ENCODE results near the gene LRBA. TPM values are rescaled to one million over a fixed set of nuclear protein-coding genes. Genes with fewer than 3 reads are reported as not detected.

The LRBA gene
- total and polyA plus RNA-seq, 9 of the 15 experiments (the other 6 are each of a cell fraction or from before 2014, with no cell fraction given), result 24.2 to 88.7 (median 59.7) TPM

GRCh38 chr4:150904671-150905070 lies 110.4 kb downstream of the LRBA start (continued):
- TF ChIP-seq, protein P1, sequence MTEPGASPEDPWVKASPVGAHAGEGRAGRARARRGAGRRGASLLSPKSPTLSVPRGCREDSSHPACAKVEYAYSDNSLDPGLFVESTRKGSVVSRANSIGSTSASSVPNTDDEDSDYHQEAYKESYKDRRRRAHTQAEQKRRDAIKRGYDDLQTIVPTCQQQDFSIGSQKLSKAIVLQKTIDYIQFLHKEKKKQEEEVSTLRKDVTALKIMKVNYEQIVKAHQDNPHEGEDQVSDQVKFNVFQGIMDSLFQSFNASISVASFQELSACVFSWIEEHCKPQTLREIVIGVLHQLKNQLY (CRISPR knock-in tag; conservative IDR thresholded peaks at IDR 0.05), result no peak

GRCh38 chr4:150903603-150904002 lies 111.5 kb downstream of the LRBA start:
- no peak overlapping the region for H2AFZ ChIP-seq (ENCODE audit: low read depth, low read length)
- CTCF ChIA-PET (ENCODE audit: low intra/inter-chr PET ratio), result no interaction called here
- TF ChIP-seq, protein P2, sequence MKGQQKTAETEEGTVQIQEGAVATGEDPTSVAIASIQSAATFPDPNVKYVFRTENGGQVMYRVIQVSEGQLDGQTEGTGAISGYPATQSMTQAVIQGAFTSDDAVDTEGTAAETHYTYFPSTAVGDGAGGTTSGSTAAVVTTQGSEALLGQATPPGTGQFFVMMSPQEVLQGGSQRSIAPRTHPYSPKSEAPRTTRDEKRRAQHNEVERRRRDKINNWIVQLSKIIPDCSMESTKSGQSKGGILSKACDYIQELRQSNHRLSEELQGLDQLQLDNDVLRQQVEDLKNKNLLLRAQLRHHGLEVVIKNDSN (CRISPR knock-in tag; IDR thresholded peaks at IDR 0.05), result no peak
- no peak for TF ChIP-seq NFRKB (IDR thresholded peaks at IDR 0.05; ENCODE audit: low read depth)
- TF ChIP-seq REST (IDR thresholded peaks at IDR 0.05; ENCODE audit: borderline replicate concordance), result no peak
- no peak for TF ChIP-seq REST (CRISPR knock-in tag; IDR thresholded peaks at IDR 0.05; ENCODE audit: low read depth)
- TF ChIP-seq ZNF431 (CRISPR knock-in tag; IDR thresholded peaks at IDR 0.05), result no peak
- TF ChIP-seq ZNF217 (CRISPR knock-in tag; IDR thresholded peaks at IDR 0.05), result no peak
- TF ChIP-seq MXI1 (IDR thresholded peaks at IDR 0.05; ENCODE audit: low read depth, low read length), result no peak
- TF ChIP-seq PHF21A (IDR thresholded peaks at IDR 0.05; ENCODE audit: borderline replicate concordance, low read depth), result no peak
- no peak for TF ChIP-seq ZNF146 (CRISPR knock-in tag; IDR thresholded peaks at IDR 0.05; ENCODE audit: unreplicated experiment)
- TF ChIP-seq ZNF551 (CRISPR knock-in tag; IDR thresholded peaks at IDR 0.05), result no peak
- no peak for TF ChIP-seq SOX6 (IDR thresholded peaks at IDR 0.05)
- no peak for TF ChIP-seq HIVEP1 (CRISPR knock-in tag; IDR thresholded peaks at IDR 0.05)
- TF ChIP-seq HNRNPUL1 (IDR thresholded peaks at IDR 0.05; ENCODE audit: low read length), result no peak

More at GRCh38 chr4:150903603-150904002, 111.5 kb downstream of the LRBA start:
- Histone ChIP-seq H3K27ac (ENCODE audit: extremely low read depth, low read depth, low read length) (no peak overlapping the region), H3K4me3 (no peak overlapping the region), H4K20me1 (replicated peaks; ENCODE audit: control insufficient read depth, insufficient read depth, low read length) (no peaks in the 10 kb centered on the region), H3K27me3 (ENCODE audit: control insufficient read depth in 2 of 2, insufficient read depth in 2 of 2, low read length in 2 of 2) (no peaks in the 10 kb centered on the region), H3K79me2 (ENCODE audit: control insufficient read depth, insufficient read depth, low read length) (no peaks in the 10 kb centered on the region), H3K9me1 (ENCODE audit: control insufficient read depth, insufficient read depth, low read length) (no peaks in the 10 kb centered on the region), H3K36me3 (ENCODE audit: control insufficient read depth, insufficient read depth, low read length) (peaks cover 76% of the 10 kb centered on the region), H3K9me3 (replicated peaks; ENCODE audit: control insufficient read depth, insufficient read depth, low read depth, low read length) (no peaks in the 10 kb centered on the region), H3K4me2 (ENCODE audit: insufficient read depth, low read length) (no peak overlapping the region), H3K9ac (ENCODE audit: insufficient read depth in 1 of 2, low read depth in 2 of 2, low read length in 2 of 2) (no peak overlapping the region), H3K4me1 (replicated peaks in 1 of 2; ENCODE audit: control insufficient read depth in 2 of 2, insufficient read depth in 2 of 2, low read length in 2 of 2) (peaks cover 0 to 4% of the 10 kb centered on the region in 2 experiments; a peak in 1 of 5 replicates)
- POLR2A ChIA-PET, result no interaction called here
- WGBS (ENCODE audit: insufficient coverage, low coverage, missing lambda C conversion rate), result 85% methylated on average over 2 of the region's 2 CpGs
- DNase-seq (ENCODE audit: extremely low read depth in 1 of 4, low spot score in 3 of 4) (no peak), ATAC-seq (no peak), FAIRE-seq (no peak)
- intact Hi-C loops (cut with micrococcal nuclease), result no loop called here
- in situ Hi-C loops (cut with MboI), result no loop called here
- BruUV-seq (replicated peaks), result no TSS peak

Data from K562 (cell line).